PFSK-1 (cell line): ENCODE data around the gene TMEM116.

Experiments used
- FOXP2 ChIP-seq: optimal IDR thresholded peaks from 2 replicates; pipeline ENCODE3; 2011; ENCODE audit warnings: borderline replicate concordance, control low read depth, inconsistent platforms; ENCODE audit not compliant: insufficient read depth; ENCODE audit errors: extremely low read length, extremely low read depth
- POLR2AphosphoS5 ChIP-seq: IDR thresholded peaks from 2 replicates; pipeline ENCODE4 v1.6.1; 2012; ENCODE audit warnings: low read depth, mild to moderate bottlenecking, control low read depth, low read length, moderate library complexity
- SIN3A ChIP-seq: IDR thresholded peaks from 2 replicates; pipeline ENCODE4 v1.6.1; 2012; ENCODE audit warnings: mild to moderate bottlenecking, low read length, moderate library complexity, borderline replicate concordance; ENCODE audit not compliant: insufficient read depth
- TAF1 ChIP-seq: IDR thresholded peaks from 2 replicates; pipeline ENCODE4 v1.6.1; 2012; ENCODE audit warnings: low read length, control low read depth, borderline replicate concordance; ENCODE audit not compliant: insufficient read depth
- TF ChIP-seq, protein P1 (sequence below), 2 experiments: IDR thresholded peaks; 2 replicates each; pipeline versions ENCODE4 v1.6.1 to v1.8.0; 2011 to 2012; ENCODE audit warnings: low read depth in 2 of 2, low read length in 2 of 2, control low read depth in 1 of 2, inconsistent platforms in 1 of 2, mild to moderate bottlenecking in 1 of 2, moderate library complexity in 1 of 2; ENCODE audit not compliant: insufficient read depth in 1 of 2

DNA sequence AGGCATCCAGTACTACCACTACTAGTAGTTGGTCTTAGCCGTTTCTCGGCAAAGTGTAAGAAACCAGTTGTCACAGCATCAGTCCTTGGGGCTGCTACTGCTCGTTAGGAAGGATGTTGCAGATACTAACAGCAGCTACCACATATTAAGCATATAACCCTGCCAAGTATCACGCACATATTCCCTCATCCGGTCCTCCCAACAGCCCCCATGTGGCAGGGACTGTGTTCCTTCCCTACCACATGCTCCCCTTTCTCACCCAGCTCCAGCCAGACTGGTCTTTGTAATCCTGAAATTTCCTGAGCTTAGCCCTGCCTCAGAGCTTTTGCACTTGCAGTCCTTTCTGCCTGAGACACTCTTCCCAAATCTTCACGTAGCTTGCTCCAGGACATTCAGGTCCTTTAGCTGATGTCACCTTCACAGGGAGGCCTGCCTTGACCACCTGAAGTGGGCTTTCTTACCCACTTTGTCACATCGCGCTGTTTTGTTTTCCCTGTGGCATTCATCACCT lies 8.0 kb upstream of the TMEM116 start:
- TF ChIP-seq SIN3A: no peak
- no peak for TF ChIP-seq TAF1
- TF ChIP-seq, protein P1, sequence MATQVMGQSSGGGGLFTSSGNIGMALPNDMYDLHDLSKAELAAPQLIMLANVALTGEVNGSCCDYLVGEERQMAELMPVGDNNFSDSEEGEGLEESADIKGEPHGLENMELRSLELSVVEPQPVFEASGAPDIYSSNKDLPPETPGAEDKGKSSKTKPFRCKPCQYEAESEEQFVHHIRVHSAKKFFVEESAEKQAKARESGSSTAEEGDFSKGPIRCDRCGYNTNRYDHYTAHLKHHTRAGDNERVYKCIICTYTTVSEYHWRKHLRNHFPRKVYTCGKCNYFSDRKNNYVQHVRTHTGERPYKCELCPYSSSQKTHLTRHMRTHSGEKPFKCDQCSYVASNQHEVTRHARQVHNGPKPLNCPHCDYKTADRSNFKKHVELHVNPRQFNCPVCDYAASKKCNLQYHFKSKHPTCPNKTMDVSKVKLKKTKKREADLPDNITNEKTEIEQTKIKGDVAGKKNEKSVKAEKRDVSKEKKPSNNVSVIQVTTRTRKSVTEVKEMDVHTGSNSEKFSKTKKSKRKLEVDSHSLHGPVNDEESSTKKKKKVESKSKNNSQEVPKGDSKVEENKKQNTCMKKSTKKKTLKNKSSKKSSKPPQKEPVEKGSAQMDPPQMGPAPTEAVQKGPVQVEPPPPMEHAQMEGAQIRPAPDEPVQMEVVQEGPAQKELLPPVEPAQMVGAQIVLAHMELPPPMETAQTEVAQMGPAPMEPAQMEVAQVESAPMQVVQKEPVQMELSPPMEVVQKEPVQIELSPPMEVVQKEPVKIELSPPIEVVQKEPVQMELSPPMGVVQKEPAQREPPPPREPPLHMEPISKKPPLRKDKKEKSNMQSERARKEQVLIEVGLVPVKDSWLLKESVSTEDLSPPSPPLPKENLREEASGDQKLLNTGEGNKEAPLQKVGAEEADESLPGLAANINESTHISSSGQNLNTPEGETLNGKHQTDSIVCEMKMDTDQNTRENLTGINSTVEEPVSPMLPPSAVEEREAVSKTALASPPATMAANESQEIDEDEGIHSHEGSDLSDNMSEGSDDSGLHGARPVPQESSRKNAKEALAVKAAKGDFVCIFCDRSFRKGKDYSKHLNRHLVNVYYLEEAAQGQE (IDR thresholded peaks at IDR 0.05; ENCODE audit: insufficient read depth in 1 of 2, low read depth in 2 of 2, low read length in 2 of 2): no peak
- TF ChIP-seq POLR2AphosphoS5: no peak
- TF ChIP-seq FOXP2: no peak
